GM19455 (cell line): ENCODE measurements around the gene FAM210A.

ENCODE experiments used
- ATAC-seq: cut with Tn5 transposase; IDR thresholded peaks from one replicate; pipeline ENCODE4 v1.9.1; 2021; ENCODE audit not compliant: unreplicated experiment

Gene FAM210A

DNA sequence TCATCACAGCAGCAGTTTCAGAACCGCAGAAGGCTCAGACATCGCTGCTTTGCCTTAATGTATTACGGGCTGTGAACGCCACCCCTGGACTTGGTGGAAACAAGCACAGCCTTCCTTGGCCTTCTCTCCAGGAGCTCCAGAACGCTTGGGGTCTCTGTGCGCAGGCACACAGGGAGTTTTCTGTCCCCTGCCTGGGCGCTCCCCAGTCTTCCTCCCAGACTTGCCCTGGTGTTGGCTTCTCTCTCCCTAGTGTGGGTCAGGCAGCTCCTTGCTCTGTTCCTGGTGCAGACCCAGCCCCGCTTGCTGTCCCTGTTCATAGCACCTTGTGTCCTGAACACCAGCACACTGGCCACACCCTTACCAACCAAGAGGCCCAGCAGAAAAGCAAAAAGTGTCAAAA is 103.6 kb downstream of the FAM210A start:
- ATAC-seq: no peak

DNA sequence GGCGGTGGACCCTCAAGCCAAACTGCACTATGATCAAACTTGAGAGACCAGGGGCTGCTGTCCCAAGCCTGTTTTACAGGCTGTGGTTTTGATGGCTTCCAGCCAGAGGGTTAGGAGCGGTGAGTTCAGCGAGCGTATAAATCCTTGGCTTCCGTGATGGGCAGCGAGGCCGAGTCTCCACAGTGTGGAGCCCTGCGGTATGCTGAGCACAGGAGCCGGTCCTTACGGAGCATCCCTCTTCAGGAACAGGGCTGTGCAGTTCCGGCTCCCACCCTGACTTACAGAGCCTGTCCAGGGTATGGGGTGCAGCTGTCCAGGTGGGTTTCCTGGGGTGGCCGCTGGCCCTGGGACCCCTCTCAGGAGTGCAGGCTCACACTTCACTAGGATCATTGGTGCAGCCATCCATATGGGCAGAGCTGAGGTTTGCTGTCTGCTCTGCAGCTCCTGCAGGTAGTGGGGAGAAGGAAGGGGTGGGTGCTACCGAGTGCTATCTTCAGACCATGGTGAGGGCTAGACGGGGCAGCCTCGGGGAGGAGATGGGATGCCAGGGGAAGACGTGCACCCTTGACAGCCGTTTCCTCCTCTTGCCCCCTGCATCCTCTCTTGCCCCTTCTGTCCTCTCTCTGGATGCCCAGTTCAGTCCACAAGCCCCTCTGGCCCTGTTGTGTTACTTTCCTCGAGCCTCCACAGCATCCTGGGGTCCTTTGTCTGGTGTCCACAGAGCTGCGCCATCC is 104.3 kb downstream of the FAM210A start:
- ATAC-seq: no peak

DNA sequence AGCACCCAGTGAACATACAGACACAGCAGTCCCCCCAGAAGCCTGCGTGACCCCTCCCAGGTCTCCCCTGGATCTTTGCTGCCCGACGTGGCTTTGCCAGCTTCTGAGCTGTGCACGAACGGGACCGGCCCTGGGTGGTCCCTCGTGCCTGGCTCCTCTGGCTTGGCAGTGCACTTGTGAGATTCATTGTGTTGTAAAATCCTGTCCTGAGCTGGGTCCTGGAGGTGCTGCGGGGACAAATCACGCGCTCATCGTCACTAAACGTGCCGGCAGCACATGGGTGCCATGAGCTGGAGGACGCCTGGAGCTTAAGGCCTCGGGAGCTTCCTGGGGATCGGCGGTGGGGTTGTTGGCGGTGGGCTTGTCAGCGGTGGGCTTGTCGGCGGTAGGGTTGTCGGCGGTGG is 104.9 kb downstream of the FAM210A start:
- ATAC-seq: no peak

DNA sequence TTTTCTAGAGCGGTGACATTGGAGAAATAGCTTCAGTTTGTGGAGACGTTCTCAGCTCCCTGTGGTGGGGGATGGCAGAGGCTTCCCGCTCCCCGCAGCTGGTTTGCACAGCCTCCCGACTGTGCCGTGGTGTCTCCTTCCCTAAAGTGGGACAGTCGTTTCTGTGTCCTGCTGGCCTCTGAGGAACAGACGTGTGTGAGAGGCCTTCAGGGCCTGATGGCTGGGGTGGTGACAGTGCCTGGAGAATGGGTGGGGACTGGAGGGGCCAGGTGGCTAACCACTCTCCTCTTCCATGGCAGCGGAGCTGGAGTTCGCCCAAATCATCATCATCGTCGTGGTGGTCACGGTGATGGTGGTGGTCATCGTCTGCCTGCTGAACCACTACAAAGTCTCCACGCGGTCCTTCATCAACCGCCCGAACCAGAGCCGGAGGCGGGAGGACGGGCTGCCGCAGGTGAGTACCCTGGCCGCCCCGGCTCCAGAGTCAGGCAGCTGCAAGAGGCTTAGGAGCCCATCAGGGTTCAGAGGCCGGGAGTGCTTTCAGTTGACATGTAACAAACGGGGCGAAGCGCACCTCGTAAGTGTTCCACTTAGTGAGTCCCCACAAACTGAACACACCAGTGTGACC is 105.4 kb downstream of the FAM210A start:
- no peak for ATAC-seq

DNA sequence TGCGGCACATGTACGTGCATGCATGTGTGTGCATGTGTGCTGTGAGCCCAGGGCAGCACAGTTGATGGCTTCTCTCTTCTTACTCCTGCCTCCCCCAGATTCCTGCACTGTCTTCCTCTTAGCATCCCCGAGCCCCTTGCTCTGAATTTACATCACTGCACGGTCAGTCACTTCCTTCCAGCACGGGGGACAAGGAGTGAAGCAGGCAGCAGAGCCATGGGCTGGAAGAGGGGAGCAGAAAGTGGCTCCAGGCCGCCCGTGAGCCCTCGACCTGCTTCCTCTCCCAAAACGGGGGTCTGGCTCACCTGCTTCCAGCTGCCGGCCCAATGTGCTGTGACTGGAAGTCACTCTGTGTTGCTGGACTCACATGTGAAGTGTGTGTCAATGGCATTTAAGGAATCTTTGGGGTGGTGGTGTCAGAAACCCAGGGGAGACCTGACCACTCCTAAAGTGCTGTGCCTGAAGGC is 106.1 kb downstream of the FAM210A start:
- no peak for ATAC-seq

DNA sequence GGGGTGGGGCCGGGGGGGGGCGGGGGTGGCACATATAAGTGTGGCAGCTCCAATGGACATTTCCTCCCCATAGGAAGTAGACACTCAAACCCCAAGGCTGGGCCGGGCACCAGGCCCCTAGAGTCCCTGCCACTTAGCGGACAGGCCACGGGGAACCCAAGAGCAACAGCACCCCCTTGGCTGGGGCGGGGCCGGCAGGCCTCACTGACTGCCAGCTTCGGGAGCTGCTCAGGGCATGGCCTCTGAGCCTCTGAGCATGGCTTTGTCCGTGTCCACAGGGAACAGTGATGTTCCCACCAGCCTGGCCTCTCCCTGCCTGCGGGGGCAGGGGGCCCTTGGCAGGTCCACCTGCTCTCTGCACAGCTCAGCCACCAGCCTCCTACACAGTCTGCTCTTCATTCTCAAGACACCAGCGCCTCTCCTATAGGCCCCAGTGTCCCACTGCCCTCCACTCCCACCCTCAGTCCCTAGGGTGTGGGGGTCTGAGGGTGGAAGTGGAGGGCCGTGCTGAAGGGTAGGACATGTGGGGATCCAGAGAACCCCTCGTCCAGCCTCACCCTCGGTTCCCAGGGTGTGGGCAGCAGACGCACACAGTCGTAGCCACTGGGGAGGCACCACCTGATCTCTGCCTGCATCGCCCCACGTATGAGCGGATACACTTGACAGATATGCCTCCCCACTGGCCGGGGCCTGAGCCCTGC is 106.7 kb downstream of the FAM210A start:
- ATAC-seq: no peak

DNA sequence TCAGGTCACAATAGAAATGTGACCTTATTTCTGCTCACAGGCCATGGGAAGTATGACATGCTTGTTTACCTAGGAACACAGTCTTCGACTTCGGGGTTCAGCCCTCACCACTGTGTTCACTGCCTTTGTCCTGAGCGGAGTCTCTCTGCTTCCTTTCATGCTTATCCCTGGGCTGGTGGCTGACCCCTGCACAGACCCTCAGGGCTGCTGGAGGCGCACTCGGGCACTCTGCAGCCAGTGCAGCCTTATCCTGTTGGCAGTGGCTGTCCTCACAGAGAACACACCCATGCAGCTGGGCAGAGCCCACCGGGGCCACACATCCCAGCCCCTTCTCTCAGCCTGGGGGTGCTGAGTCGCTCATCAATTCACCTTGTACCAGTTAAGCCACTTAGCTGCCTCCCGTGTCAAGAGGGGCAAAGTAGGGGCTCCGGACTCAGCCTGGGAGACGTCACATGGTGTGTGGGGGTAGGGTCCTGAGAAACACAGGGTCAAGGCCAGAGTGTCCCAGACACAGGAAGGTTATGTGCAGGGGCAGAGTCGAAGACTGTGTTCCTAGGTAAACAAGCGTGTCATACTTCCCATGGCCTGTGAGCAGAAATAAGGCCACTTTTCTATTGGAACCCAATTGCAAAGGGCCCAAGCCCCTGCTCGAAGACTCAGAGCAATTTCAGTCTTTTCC is 107.5 kb downstream of the FAM210A start:
- no peak for ATAC-seq

DNA sequence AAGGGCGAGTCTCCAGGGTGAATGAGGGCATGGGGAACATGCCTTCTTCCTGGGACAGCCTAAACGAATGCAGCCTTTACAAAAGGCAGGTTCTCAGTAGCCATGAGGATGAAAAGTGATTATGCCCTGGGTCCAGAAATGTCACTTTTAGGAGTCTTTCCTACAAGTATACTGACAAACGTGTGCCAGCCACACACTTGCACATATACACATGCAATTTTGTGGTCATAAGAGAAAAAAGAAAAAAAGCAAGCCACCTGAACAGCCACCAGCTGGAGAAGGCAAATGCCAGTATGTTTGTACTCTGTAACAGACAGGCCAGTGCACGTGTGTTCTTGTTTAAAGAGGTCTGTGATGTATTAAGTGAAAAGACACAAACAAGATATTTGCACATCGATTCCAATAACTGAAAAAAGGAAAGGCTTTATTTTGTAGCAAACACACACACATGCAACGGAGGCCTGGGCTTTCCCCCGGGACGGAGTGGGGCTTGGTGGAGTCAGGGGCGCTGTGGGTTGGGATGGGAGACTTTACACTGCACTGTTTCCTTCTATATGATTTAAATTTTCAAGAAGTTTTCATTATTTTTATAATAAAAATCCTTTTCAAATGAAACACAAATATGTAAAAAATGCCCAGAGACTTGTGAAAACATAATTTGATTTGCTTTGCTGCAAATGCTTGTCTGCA is 108.4 kb downstream of the FAM210A start:
- ATAC-seq: no peak

DNA sequence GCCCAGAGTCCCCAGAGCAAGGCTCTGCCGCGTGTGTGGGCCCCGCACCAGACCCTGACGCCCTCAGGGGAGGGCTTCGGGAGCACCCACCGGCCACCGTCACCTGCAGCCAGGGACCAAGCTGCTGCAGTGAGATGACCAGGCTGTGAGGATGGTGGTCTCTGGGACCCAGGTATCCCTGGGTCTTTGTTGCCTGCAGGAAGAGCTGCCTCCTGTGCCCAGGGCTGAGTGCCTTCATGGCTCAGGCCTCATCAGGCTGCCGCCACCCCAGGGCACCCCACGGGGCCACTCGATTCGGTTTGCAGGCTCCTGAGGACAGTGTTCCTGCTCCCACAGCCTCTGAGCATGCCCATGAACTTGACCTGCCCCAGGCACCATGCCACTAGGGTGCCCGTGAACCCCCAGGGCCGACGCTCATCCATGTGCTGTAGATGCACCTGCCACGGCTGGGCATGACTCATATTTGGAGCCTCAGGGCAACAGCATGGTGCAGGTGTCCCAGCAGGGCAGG is 109.8 kb downstream of the FAM210A start:
- no peak for ATAC-seq

DNA sequence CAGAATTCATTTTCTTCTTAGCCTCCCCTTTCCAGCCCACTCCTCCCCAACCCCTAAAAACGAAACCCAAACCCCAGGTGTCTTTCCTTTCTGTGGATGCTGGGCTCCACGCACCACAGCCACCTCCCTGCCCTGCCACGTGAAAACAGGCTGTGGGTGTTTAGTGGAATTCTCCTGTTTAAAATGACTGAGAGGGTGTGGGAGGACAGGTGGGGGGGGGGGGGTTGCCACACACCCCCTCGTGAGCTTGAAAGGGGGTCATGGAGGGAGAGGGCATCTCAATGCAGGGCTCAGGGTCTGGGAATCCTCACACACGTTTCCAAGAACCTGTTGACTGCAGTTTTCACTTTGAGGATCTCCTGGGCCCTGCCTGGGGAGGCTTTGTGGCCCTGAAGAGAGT is 110.3 kb downstream of the FAM210A start:
- ATAC-seq: no peak

DNA sequence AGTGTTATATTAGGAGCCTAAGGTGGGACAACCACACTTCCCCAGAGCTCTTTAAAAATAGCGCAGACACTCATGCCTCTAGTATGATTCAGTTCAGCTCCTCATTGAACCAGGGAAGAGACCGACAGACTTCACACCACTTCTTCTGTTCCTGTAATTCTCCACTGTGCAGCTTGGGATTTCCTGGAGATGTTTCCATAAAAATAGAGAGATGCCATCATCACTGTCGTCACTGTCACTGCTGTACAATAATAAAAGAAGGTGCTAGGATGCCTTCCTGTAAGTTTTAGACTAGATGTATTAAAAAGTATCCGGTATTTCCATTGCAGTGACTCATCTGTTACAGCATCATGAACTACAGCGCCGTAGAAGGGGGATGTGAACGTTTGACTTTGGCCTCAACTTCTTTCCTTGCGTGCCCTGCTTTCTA is 110.9 kb downstream of the FAM210A start:
- no peak for ATAC-seq

DNA sequence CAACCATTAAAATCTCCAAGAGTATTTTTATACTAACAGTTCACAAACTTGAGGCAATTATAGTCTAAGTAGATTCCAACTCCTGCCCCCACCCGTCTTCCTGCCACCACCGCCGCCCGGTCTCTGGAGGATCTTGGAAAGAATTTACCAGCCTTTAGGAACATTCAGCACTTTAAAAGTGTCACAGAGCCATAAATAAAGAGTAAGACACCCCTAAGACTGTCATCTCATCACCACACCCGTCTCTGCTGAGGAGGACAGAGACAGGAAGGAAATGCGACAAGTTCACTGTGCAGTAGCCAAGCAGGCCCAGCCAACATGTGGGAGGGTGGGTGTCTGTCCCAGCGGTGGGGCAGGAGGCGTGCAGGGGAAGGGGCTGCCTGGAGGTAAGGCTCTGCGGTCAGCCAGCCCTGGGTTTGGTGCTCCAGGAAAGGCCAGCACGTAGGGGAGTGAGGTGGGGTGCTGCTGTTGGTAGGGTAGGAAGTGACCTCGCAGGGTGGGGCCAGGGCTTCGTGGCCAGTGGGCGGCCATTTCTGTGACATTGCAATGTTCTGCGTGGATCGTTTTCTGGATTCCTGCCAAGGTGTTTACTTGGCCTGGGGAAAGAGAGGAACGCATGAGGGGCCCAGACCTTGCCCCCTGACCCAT is 111.6 kb downstream of the FAM210A start:
- no peak for ATAC-seq

DNA sequence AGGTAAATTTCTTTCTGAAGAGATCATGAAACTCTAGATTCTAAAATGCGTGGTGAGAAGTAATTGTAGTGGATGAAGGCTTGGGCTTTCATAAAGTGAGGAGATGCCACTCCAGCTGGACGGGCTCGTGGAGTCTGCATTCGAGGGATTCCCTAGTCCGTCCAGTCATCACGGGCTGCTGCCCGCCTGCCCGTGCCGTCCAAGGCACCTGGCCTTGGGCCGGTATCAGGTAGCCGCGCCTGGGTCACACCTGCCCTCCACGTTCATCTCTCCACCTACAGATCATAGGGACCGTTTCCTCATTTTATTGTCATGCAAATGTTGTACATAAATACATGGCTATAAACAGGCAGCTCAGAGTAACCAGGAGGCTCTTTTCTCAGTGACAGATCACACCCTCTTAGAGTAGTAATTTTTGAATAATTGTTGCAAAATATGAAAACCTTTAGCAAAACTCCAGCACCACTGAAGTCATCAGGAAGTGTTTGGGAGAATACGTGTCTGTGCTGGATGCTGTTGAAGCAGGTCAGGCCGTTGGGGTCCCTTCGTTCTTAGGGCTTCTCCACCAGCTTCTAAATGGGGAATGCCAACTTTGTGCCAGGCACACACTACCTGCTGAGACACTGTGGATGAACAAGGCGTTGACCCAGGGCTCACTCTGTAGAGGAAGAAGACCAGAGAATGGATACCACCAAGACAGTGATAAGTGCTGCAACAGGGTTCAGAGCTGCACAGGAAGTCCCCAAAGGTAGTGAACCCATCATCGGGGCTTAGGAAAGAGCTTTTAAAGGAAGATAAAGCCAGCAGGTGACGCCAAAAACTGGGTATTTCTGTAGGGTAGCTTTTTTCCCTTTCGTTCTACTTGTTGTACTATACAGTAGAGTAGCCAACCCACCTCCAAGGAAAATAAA is 112.5 kb downstream of the FAM210A start:
- ATAC-seq: no peak
